Measurements from ENCODE around the gene USP44. TPM values are rescaled to one million over a fixed set of nuclear protein-coding genes. Genes with fewer than 3 reads are reported as not detected.

Gene USP44
- total RNA-seq, 1 donor from 2014 or later, result 2.9 TPM

Other genes with a start within 250 kb of the USP44 start
- gene METAP2, start 77.3 kb downstream of the USP44 start, total RNA-seq, result 45.2 TPM
- gene NTN4, start 239.3 kb upstream of the USP44 start, total RNA-seq, result 35.1 TPM